Nephron (organoid): ENCODE measurements around the gene CNMD.

Source experiments
- H3K27ac Mint-ChIP-seq, 3 experiments: 2 replicates each; pipeline ENCODE4 v1.8.0; 2020; ENCODE audit warnings: mixed read lengths in 3 of 3, mild to moderate bottlenecking in 2 of 3, moderate library complexity in 1 of 3
- H3K27me3 Mint-ChIP-seq: 2 replicates; pipeline ENCODE4 v1.8.0; 2021; ENCODE audit warnings: low read depth, mild to moderate bottlenecking, moderate library complexity, mixed read lengths
- H3K36me3 Mint-ChIP-seq: 2 replicates; pipeline ENCODE4 v1.8.0; 2020; ENCODE audit warnings: low read depth, mixed read lengths
- H3K4me1 Mint-ChIP-seq: 2 replicates; pipeline ENCODE4 v1.8.0; 2020; ENCODE audit warnings: mixed read lengths
- H3K4me3 Mint-ChIP-seq, 3 experiments: 2 replicates each; pipeline ENCODE4 v1.8.0; 2020; ENCODE audit warnings: mild to moderate bottlenecking in 3 of 3, mixed read lengths in 3 of 3, moderate library complexity in 2 of 3
- H3K9me3 Mint-ChIP-seq: 2 replicates; pipeline ENCODE4 v1.8.0; 2020; ENCODE audit warnings: mixed read lengths
- CTCF ChIP-seq, 3 experiments: fragments of 200-600 bp; sonication (generic); IDR thresholded peaks; one replicate each; pipeline ENCODE4 v1.5.0; 2021; ENCODE audit warnings: antibody characterized with exemption in 3 of 3; ENCODE audit not compliant: unreplicated experiment in 3 of 3

CNMD gene

GRCh38 chr13:52758114-52758513 is 18.5 kb upstream of the CNMD start:
- no peak for TF ChIP-seq CTCF (IDR thresholded peaks at IDR 0.05; ENCODE audit: unreplicated experiment in 3 of 3)
- no peak overlapping the region for H3K4me3 Mint-ChIP-seq
- H3K4me1 Mint-ChIP-seq: no peaks in the 10 kb centered on the region
- H3K36me3 Mint-ChIP-seq: no peaks in the 10 kb centered on the region
- H3K9me3 Mint-ChIP-seq: no peaks in the 10 kb centered on the region
- H3K27ac Mint-ChIP-seq: no peak overlapping the region
- H3K27me3 Mint-ChIP-seq: no peaks in the 10 kb centered on the region

- Mint-ChIP-seq H3K36me3 (no peaks in the 10 kb centered on the region), H3K27ac (no peak overlapping the region), H3K27me3 (no peaks in the 10 kb centered on the region), H3K4me1 (no peaks in the 10 kb centered on the region), H3K4me3 (no peak overlapping the region), H3K9me3 (no peaks in the 10 kb centered on the region)
- TF ChIP-seq CTCF (IDR thresholded peaks at IDR 0.05; ENCODE audit: unreplicated experiment in 3 of 3): no peak
Measured at GRCh38 chr13:52751196-52751595, 11.6 kb upstream of the CNMD start.

- peaks cover 1% of the 10 kb centered on the region for H3K27me3 Mint-ChIP-seq
- H3K4me3 Mint-ChIP-seq: no peak overlapping the region
- H3K4me1 Mint-ChIP-seq: no peaks in the 10 kb centered on the region
- no peaks in the 10 kb centered on the region for H3K36me3 Mint-ChIP-seq
- no peak for TF ChIP-seq CTCF (IDR thresholded peaks at IDR 0.05; ENCODE audit: unreplicated experiment in 3 of 3)
- H3K9me3 Mint-ChIP-seq: no peaks in the 10 kb centered on the region
- H3K27ac Mint-ChIP-seq: no peak overlapping the region
Measured at GRCh38 chr13:52750713-52751112, 11.1 kb upstream of the CNMD start.

- Mint-ChIP-seq H3K9me3 (no peaks in the 10 kb centered on the region), H3K27me3 (peaks cover 13% of the 10 kb centered on the region), H3K36me3 (no peaks in the 10 kb centered on the region), H3K4me3 (no peak overlapping the region), H3K4me1 (peaks cover 5% of the 10 kb centered on the region), H3K27ac (no peak overlapping the region)
- TF ChIP-seq CTCF (IDR thresholded peaks at IDR 0.05; ENCODE audit: unreplicated experiment in 3 of 3): no peak
Measured at GRCh38 chr13:52749419-52749818, 9.8 kb upstream of the CNMD start.

GRCh38 chr13:52746141-52746540 is 6.5 kb upstream of the CNMD start:
- H3K27me3 Mint-ChIP-seq: peaks cover 35% of the 10 kb centered on the region
- H3K9me3 Mint-ChIP-seq: peaks cover 4% of the 10 kb centered on the region
- TF ChIP-seq CTCF (IDR thresholded peaks at IDR 0.05; ENCODE audit: unreplicated experiment in 3 of 3): no peak
- no peaks in the 10 kb centered on the region for H3K36me3 Mint-ChIP-seq
- peaks cover 5% of the 10 kb centered on the region for H3K4me1 Mint-ChIP-seq
- H3K4me3 Mint-ChIP-seq: no peak overlapping the region
- no peak overlapping the region for H3K27ac Mint-ChIP-seq

GRCh38 chr13:52744842-52745375 is 5.3 kb upstream of the CNMD start:
- no peak for TF ChIP-seq CTCF (IDR thresholded peaks at IDR 0.05; ENCODE audit: unreplicated experiment in 3 of 3)
- Mint-ChIP-seq H3K27me3 (peaks cover 47% of the 10 kb centered on the region), H3K27ac (no peak overlapping the region)

More at GRCh38 chr13:52744842-52745375, 5.3 kb upstream of the CNMD start:
- Mint-ChIP-seq H3K4me1 (peaks cover 5% of the 10 kb centered on the region), H3K36me3 (no peaks in the 10 kb centered on the region), H3K9me3 (peaks cover 4% of the 10 kb centered on the region), H3K4me3 (no peak overlapping the region)
